RWPE2 (cell line): ENCODE data around the gene SNRK.

Experiments used
- ATAC-seq: fragments of 200-7000 bp; cut with Tn5 transposase; 3 replicates; pipeline ENCODE4 v1.9.1; 2021; ENCODE audit warnings: low read depth
- DNase-seq: peaks from one replicate; pipeline ENCODE4 v3.0.0-alpha.2; 2020; ENCODE audit warnings: low spot score
- H3K27ac ChIP-seq: fragments of 450-650 bp; 2 replicates; pipeline ENCODE4 v1.5.1; 2017; ENCODE audit warnings: mild to moderate bottlenecking; ENCODE audit not compliant: poor library complexity, severe bottlenecking
- H3K27me3 ChIP-seq: fragments of 250-450 bp; sonication (Bioruptor Pico); 2 replicates; pipeline ENCODE4 v1.5.1; 2021; ENCODE audit warnings: mild to moderate bottlenecking, moderate library complexity; ENCODE audit not compliant: insufficient read depth, poor library complexity, severe bottlenecking
- H3K36me3 ChIP-seq: fragments of 250-450 bp; sonication (Bioruptor Pico); 2 replicates; pipeline ENCODE4 v1.5.1; 2020; ENCODE audit warnings: low read depth, mild to moderate bottlenecking, moderate library complexity
- H3K4me1 ChIP-seq: fragments of 250-450 bp; sonication (Bioruptor Pico); 2 replicates; pipeline ENCODE4 v1.5.1; 2021; ENCODE audit warnings: mild to moderate bottlenecking, moderate library complexity; ENCODE audit not compliant: insufficient read depth, poor library complexity, severe bottlenecking
- H3K4me3 ChIP-seq: fragments of 250-450 bp; sonication (Bioruptor Pico); 2 replicates; pipeline ENCODE4 v1.5.1; 2021; ENCODE audit warnings: mild to moderate bottlenecking, moderate library complexity; ENCODE audit not compliant: severe bottlenecking
- H3K9me3 ChIP-seq: fragments of 250-450 bp; sonication (Bioruptor Pico); 2 replicates; pipeline ENCODE4 v1.5.1; 2021; ENCODE audit warnings: mild to moderate bottlenecking, moderate library complexity; ENCODE audit not compliant: severe bottlenecking
- TF ChIP-seq, protein P1 (sequence below): fragments of 450-650 bp; IDR thresholded peaks from one replicate; pipeline ENCODE4 v1.5.1; 2017; ENCODE audit warnings: mild to moderate bottlenecking, moderate library complexity; ENCODE audit not compliant: poor library complexity, severe bottlenecking

SNRK gene

GRCh38 chr3:43400167-43400566, 113.8 kb downstream of the SNRK start:
- ATAC-seq (no peak), DNase-seq (no peak)
- H3K4me1 ChIP-seq = no peaks in the 10 kb centered on the region
- H3K9me3 ChIP-seq = no peaks in the 10 kb centered on the region
- H3K4me3 ChIP-seq = no peak overlapping the region
- H3K27ac ChIP-seq = no peak overlapping the region
- no peaks in the 10 kb centered on the region for H3K27me3 ChIP-seq
- no peaks in the 10 kb centered on the region for H3K36me3 ChIP-seq
- TF ChIP-seq, protein P1, sequence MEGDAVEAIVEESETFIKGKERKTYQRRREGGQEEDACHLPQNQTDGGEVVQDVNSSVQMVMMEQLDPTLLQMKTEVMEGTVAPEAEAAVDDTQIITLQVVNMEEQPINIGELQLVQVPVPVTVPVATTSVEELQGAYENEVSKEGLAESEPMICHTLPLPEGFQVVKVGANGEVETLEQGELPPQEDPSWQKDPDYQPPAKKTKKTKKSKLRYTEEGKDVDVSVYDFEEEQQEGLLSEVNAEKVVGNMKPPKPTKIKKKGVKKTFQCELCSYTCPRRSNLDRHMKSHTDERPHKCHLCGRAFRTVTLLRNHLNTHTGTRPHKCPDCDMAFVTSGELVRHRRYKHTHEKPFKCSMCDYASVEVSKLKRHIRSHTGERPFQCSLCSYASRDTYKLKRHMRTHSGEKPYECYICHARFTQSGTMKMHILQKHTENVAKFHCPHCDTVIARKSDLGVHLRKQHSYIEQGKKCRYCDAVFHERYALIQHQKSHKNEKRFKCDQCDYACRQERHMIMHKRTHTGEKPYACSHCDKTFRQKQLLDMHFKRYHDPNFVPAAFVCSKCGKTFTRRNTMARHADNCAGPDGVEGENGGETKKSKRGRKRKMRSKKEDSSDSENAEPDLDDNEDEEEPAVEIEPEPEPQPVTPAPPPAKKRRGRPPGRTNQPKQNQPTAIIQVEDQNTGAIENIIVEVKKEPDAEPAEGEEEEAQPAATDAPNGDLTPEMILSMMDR = no peak
